Right atrium auricular region (tissue), 2 donors: ENCODE measurements around the gene ADGRL3. TPM values are rescaled to one million over a fixed set of nuclear protein-coding genes. Genes with fewer than 3 reads are reported as not detected.

ENCODE experiments used
- DNase-seq: peaks from one replicate; pipeline ENCODE4 v3.0.0-alpha.2; 2019; ENCODE audit warnings: low spot score
- H3K27ac ChIP-seq, 2 donors: fragments of 200-600 bp; sonication (generic); 1 replicate in 1 of 2; 2 replicates in 1 of 2; pipeline ENCODE4 v1.5.1; 2016 to 2019
- H3K27me3 ChIP-seq, 2 donors: fragments of 200-600 bp; sonication (generic); one replicate each; pipeline versions ENCODE4 v1.5.1 to v1.6.0; 2017 to 2019
- H3K36me3 ChIP-seq: fragments of 200-600 bp; sonication (generic); one replicate; pipeline ENCODE4 v1.5.1; 2016
- H3K4me1 ChIP-seq, 2 donors: fragments of 200-600 bp; sonication (generic); one replicate each; pipeline versions ENCODE4 v1.5.1 to v1.6.0; 2017 to 2019
- H3K4me3 ChIP-seq, 2 donors: fragments of 200-600 bp; sonication (generic); 1 replicate in 1 of 2; 2 replicates in 1 of 2; pipeline ENCODE4 v1.5.1; 2017 to 2019; ENCODE audit warnings: mild to moderate bottlenecking in 1 of 2, moderate library complexity in 1 of 2
- H3K9me3 ChIP-seq, 2 donors: fragments of 200-600 bp; sonication (generic); one replicate each; pipeline ENCODE4 v1.5.1; 2019
- CTCF ChIP-seq, 2 donors: fragments of 200-600 bp; sonication (generic); IDR thresholded peaks; one replicate each; pipeline ENCODE4 v1.5.1; 2019; ENCODE audit warnings: antibody characterized with exemption in 2 of 2
- total RNA-seq, 2 donors: library from RNA; depleted of rRNA; stranded (reverse); fragments of >200 nt; gene quantifications; one replicate each; pipeline ENCODE4 v1.1.0, GENCODE V29; 2016

Gene ADGRL3
- total RNA-seq, 2 donors from 2014 or later = 0.86 to 1.9 TPM

GRCh38 chr4:61911313-61911756, 711.2 kb downstream of the ADGRL3 start:
- TF ChIP-seq CTCF (IDR thresholded peaks at IDR 0.05) = no peak
- H3K9me3 ChIP-seq = no peaks in the 10 kb centered on the region
- no peaks in the 10 kb centered on the region for H3K27me3 ChIP-seq
- H3K4me3 ChIP-seq = no peak overlapping the region
- DNase-seq = no peak
- no peaks in the 10 kb centered on the region for H3K36me3 ChIP-seq
- H3K4me1 ChIP-seq = no peaks in the 10 kb centered on the region
- no peak overlapping the region for H3K27ac ChIP-seq

- Histone ChIP-seq H3K4me1 (no peaks in the 10 kb centered on the region), H3K27ac (no peak overlapping the region), H3K27me3 (no peaks in the 10 kb centered on the region), H3K9me3 (no peaks in the 10 kb centered on the region), H3K36me3 (no peaks in the 10 kb centered on the region), H3K4me3 (no peak overlapping the region)
- no peak for DNase-seq
- TF ChIP-seq CTCF (IDR thresholded peaks at IDR 0.05) = no peak
These were observed 713.5 kb downstream of the ADGRL3 start for GRCh38 chr4:61913619-61914018.

GRCh38 chr4:61915501-61915900, 715.4 kb downstream of the ADGRL3 start:
- no peaks in the 10 kb centered on the region for H3K9me3 ChIP-seq
- no peaks in the 10 kb centered on the region for H3K27me3 ChIP-seq
- no peak for DNase-seq
- no peaks in the 10 kb centered on the region for H3K36me3 ChIP-seq
- H3K4me3 ChIP-seq = no peak overlapping the region
- no peak for TF ChIP-seq CTCF (IDR thresholded peaks at IDR 0.05)
- H3K4me1 ChIP-seq = no peaks in the 10 kb centered on the region
- H3K27ac ChIP-seq = no peak overlapping the region

- no peaks in the 10 kb centered on the region for H3K27me3 ChIP-seq
- H3K9me3 ChIP-seq = no peaks in the 10 kb centered on the region
- DNase-seq = no peak
- no peak overlapping the region for H3K4me3 ChIP-seq
- H3K36me3 ChIP-seq = no peaks in the 10 kb centered on the region
- no peaks in the 10 kb centered on the region for H3K4me1 ChIP-seq
- TF ChIP-seq CTCF (IDR thresholded peaks at IDR 0.05) = no peak
- H3K27ac ChIP-seq = no peak overlapping the region
These were observed 718.4 kb downstream of the ADGRL3 start for GRCh38 chr4:61918507-61918906.

- H3K36me3 ChIP-seq = no peaks in the 10 kb centered on the region
- no peak overlapping the region for H3K4me3 ChIP-seq
- no peaks in the 10 kb centered on the region for H3K9me3 ChIP-seq
- no peak overlapping the region for H3K27ac ChIP-seq
- no peaks in the 10 kb centered on the region for H3K27me3 ChIP-seq
- H3K4me1 ChIP-seq = no peaks in the 10 kb centered on the region
- no peak for DNase-seq
- no peak for TF ChIP-seq CTCF (IDR thresholded peaks at IDR 0.05)
These were observed 718.9 kb downstream of the ADGRL3 start for GRCh38 chr4:61918987-61919386.

- no peaks in the 10 kb centered on the region for H3K9me3 ChIP-seq
- H3K4me1 ChIP-seq = no peaks in the 10 kb centered on the region
- H3K27me3 ChIP-seq = no peaks in the 10 kb centered on the region
- no peak overlapping the region for H3K27ac ChIP-seq
- H3K4me3 ChIP-seq = no peak overlapping the region
- H3K36me3 ChIP-seq = no peaks in the 10 kb centered on the region
- DNase-seq = no peak
- no peak for TF ChIP-seq CTCF (IDR thresholded peaks at IDR 0.05)
These were observed 719.4 kb downstream of the ADGRL3 start for GRCh38 chr4:61919561-61919960.
